ENCODE measurements around the gene ACOX3.
A peak's percentile ranks its signal among the peaks of the same experiment; 100 is the strongest.

Gene ACOX3

DNA sequence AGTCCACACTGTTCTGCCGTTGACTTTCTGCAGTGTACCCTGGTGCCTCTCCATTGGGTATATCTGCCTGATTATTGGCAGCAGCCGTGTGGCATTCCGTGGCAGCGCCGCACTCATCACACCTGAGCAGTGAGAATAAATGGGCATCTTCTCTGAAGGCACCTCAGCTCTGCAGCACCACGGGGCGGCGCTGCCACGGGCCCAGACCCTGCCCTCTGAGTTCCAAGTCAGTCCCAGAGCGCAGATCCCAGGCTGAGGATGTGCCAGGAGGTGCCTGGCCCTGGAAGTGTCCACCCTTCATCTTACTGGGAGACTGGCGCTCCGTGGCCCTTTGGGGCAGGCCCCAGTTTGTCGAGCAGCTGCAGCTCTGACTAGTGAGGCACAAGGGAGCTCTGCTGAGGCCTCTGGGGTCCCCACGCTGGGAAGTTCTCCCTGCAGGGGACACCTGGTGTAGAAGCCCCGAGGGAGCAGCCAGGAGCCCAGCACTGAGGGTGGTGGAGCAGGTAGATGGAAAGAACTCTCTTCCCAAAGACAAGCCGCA lies 36.6 kb upstream of the ACOX3 start:
- no peak overlapping the region for H3K4me3 ChIP-seq (ENCODE audit: low read depth, low read length)
- TF ChIP-seq, protein P1, sequence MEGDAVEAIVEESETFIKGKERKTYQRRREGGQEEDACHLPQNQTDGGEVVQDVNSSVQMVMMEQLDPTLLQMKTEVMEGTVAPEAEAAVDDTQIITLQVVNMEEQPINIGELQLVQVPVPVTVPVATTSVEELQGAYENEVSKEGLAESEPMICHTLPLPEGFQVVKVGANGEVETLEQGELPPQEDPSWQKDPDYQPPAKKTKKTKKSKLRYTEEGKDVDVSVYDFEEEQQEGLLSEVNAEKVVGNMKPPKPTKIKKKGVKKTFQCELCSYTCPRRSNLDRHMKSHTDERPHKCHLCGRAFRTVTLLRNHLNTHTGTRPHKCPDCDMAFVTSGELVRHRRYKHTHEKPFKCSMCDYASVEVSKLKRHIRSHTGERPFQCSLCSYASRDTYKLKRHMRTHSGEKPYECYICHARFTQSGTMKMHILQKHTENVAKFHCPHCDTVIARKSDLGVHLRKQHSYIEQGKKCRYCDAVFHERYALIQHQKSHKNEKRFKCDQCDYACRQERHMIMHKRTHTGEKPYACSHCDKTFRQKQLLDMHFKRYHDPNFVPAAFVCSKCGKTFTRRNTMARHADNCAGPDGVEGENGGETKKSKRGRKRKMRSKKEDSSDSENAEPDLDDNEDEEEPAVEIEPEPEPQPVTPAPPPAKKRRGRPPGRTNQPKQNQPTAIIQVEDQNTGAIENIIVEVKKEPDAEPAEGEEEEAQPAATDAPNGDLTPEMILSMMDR (IDR thresholded peaks at IDR 0.05; ENCODE audit: low read depth, low read length): no peak

DNA sequence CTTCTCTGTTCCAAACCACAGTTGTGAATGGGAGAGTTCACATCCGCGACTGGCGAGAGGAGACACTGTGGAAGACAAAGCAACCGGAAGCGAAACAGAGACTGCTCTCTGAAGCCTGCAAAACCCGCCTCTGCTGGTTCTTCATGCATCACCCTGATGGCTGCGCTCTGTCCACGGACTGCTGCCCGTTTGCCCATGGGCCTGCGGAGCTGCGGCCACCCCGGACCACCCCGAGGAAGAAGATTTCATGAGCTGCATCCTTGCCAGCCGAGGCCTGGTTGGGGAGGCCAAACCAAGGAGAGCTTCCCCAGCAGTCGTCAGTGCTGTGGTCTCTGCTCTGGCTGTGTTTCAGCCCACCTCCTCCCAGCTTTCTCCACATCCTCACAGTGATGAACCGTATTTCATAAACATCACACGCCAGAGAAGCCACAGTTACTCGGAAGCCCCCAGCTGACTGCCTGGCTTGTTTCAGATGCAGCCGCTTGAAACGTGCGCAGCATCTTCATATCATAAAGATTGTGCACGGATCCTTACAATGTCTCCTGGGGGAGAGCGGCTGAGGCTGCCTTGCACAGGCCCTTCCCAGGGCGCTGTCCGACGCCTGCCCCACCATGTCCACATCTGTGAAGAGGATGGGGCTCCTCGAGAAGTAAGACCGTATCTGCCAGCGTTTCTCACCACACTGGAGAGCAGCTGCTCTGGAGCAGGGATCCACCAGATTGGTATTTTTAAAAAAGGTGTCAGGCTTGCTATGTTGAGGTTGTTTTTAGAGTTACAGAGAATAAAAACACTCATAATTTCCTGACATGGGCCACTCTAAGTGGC lies 35.4 kb upstream of the ACOX3 start:
- TF ChIP-seq, protein P1 (IDR thresholded peaks at IDR 0.05; ENCODE audit: low read depth, low read length): no peak
- no peak overlapping the region for H3K4me3 ChIP-seq (ENCODE audit: low read depth, low read length)

DNA sequence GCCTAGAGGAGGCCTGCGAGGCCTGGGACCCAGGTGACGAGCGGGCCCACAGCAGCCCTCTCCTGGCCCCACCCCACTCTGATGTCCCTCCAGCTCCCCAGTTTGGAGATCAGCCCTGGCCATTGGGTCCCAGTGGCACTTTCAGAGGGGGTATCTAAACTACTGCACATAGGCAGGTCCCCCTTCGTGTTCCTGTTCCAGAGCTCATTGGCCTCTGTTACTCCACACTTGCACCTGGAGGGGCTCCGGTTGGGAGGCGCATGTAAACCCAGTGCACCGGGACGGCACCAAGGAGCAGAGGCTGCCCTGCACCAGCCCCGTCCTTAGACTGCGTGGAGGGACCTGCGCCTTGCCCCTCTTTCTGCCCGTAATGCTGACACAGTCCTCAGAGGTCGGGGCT lies 34.3 kb upstream of the ACOX3 start:
- no peak overlapping the region for H3K4me3 ChIP-seq (ENCODE audit: low read depth, low read length)
- TF ChIP-seq, protein P1 (IDR thresholded peaks at IDR 0.05; ENCODE audit: low read depth, low read length): no peak

DNA sequence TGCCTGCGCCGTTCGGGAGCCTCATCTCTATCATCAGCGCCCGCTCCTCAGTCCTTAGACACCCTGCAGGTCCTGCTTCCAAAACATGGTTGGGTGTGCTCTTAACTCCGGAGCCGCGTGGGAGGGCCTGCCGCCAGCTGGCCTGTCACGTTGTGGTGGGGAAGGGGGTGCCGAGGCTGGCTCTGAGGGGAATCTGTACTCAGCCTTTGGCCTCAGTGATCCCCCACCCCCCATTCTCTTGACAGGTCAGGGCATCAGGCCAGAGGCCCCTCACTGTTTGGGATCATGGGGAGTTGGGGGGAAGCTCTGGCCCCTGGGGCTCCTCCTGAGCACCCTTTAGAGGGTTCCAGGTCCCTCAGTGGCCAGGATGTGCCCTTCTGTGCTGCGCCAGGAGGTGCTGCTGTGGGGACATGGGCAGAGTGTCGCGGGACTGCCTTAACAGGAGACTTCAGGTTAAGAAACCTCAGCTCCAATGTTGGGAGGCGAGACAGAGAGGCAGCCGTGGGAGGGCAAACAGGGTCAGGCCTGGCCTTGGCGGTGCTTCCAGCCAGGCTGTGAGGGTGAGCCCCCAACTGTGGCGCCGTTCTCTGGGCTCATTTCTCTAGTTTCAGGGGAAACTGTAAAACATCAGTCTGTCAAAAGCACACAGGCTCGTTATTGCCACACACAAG lies 33.5 kb upstream of the ACOX3 start:
- TF ChIP-seq, protein P1 (IDR thresholded peaks at IDR 0.05; ENCODE audit: low read depth, low read length): no peak
- H3K4me3 ChIP-seq (ENCODE audit: low read depth, low read length): no peak overlapping the region

DNA sequence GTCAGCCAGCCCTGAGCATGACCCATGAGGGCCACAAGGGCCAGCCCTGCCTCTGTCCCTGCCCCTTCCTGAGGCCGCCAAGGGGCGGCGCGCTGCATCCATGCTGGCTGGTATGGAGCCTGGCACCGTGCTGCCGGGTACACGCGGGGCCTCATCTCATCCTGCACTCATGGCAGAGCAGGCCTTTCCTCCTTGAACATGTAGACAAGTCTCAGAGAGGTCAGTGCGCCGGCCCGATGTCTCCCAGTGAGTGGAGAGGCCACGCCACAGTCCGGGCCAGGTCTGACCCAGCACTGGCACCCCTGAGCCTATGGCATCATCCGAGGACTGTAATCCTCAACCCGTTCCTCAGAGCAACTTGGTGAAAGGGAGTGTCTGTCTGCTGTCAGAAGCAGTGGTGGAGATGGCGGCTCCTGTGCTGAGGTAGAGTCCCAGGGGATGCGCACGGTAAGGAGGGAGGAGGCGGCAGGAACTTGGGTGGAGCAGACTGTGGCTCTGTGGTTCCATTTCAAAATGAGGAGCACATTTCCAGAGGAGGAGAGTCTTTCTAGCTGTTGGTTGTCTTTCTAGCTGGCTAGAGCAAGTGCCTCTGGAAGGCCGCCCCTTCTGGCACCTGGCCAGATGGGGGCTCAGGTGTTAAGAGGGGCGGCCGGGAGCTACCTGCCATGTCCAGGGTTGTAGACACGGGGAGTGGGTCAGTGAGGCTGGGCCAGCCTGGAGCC lies 32.8 kb upstream of the ACOX3 start:
- no peak overlapping the region; the same call in 1 of the 2 replicates for H3K4me3 ChIP-seq (ENCODE audit: low read depth, low read length)
- TF ChIP-seq, protein P1 (IDR thresholded peaks at IDR 0.05; ENCODE audit: low read depth, low read length): 0 out of 2 replicates have a peak, but pooled peaks have one; percentile 10

DNA sequence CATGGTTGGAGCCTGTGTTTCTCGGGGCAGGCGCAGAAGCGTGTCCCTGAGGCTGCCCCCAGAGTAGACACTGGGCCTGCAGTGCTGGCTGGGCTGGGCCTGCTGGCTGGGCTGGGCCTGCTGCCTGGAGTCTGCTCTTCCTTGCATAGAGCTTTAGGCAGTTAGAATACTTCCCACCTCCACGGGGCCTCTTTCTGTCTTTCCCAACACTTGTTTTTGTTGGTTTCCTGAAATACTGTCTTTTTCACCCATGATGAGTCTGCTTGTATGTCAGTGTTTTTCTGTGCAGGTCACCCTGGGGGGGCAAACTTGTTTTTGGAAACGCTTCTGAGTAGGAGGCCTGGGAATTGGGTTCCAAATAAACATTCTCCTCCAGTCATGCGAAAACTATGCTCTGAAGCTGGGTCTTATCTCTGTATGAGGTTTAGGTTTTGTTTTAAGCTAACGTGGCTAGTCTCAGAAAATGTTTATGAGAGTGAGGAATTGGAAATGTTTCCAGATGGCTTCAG lies 32.2 kb upstream of the ACOX3 start:
- TF ChIP-seq, protein P1 (IDR thresholded peaks at IDR 0.05; ENCODE audit: low read depth, low read length): no peak

More for the DNA sequence above, 32.2 kb upstream of the ACOX3 start:
- H3K4me3 ChIP-seq (ENCODE audit: low read depth, low read length): no peak overlapping the region
